DOHH2 (cell line): ENCODE measurements around the gene NFKBIL1.

Experiments
- H3F3A ChIP-seq: fragments of 200-600 bp; sonication (generic), shearing (Covaris generic); 2 replicates; pipeline ENCODE4 v1.6.0; 2016; ENCODE audit warnings: antibody characterized with exemption, mild to moderate bottlenecking; ENCODE audit not compliant: control insufficient read depth, insufficient read depth
- H3K27ac ChIP-seq: fragments of 200-600 bp; sonication (generic); 2 replicates; pipeline ENCODE4 v1.5.1; 2014; ENCODE audit warnings: low read depth, mild to moderate bottlenecking, low read length, moderate library complexity
- H3K27me3 ChIP-seq: fragments of 200-600 bp; sonication (generic); 2 replicates; pipeline ENCODE4 v1.6.1; 2014; ENCODE audit warnings: mild to moderate bottlenecking, low read length, mixed read lengths; ENCODE audit not compliant: control insufficient read depth
- H3K36me3 ChIP-seq: fragments of 200-600 bp; sonication (generic); 2 replicates; pipeline ENCODE4 v1.6.1; 2014; ENCODE audit warnings: mild to moderate bottlenecking, low read length, moderate library complexity, mixed read lengths; ENCODE audit not compliant: control insufficient read depth
- H3K4me1 ChIP-seq: fragments of 200-600 bp; sonication (generic); 2 replicates; pipeline ENCODE4 v1.6.1; 2014; ENCODE audit warnings: mild to moderate bottlenecking, low read length, mixed read lengths; ENCODE audit not compliant: control insufficient read depth
- H3K4me2 ChIP-seq: fragments of 200-600 bp; sonication (generic); 2 replicates; pipeline ENCODE4 v1.6.0; 2014; ENCODE audit warnings: mild to moderate bottlenecking, low read length, moderate library complexity
- H3K4me3 ChIP-seq: fragments of 200-600 bp; sonication (generic); 2 replicates; pipeline ENCODE4 v1.5.1; 2014; ENCODE audit warnings: mild to moderate bottlenecking, low read length, mixed read lengths
- H3K79me2 ChIP-seq: fragments of 200-600 bp; sonication (generic); 2 replicates; pipeline ENCODE4 v1.6.1; 2014; ENCODE audit warnings: mild to moderate bottlenecking, low read length, mixed read lengths; ENCODE audit not compliant: control insufficient read depth
- H3K9me2 ChIP-seq: fragments of 200-600 bp; sonication (generic); replicated peaks from 2 replicates; pipeline ENCODE4 v1.6.1; 2014; ENCODE audit warnings: mild to moderate bottlenecking, low read length, mixed read lengths; ENCODE audit not compliant: control insufficient read depth
- H3K9me3 ChIP-seq: fragments of 200-600 bp; sonication (generic); 2 replicates; pipeline ENCODE4 v1.6.1; 2014; ENCODE audit warnings: antibody characterized with exemption, low read length, mixed read lengths; ENCODE audit not compliant: control insufficient read depth, insufficient read depth
- H4K20me1 ChIP-seq: fragments of 200-600 bp; sonication (generic); 2 replicates; pipeline ENCODE4 v1.6.0; 2014; ENCODE audit warnings: low read depth, mild to moderate bottlenecking, antibody characterized with exemption, low read length, moderate library complexity; ENCODE audit not compliant: control insufficient read depth, insufficient read depth
- CTCF ChIP-seq: fragments of 200-600 bp; sonication (generic); IDR thresholded peaks from one replicate; pipeline ENCODE4 v1.5.1; 2014; ENCODE audit warnings: antibody characterized with exemption, mild to moderate bottlenecking, low read depth, low read length; ENCODE audit not compliant: poor library complexity, severe bottlenecking
- EZH2phosphoT487 ChIP-seq: fragments of 200-600 bp; sonication (generic); IDR thresholded peaks from 2 replicates; pipeline ENCODE4 v1.6.1; 2017; ENCODE audit warnings: borderline replicate concordance, mild to moderate bottlenecking, antibody characterized with exemption, low read length, moderate library complexity, mixed read lengths

The NFKBIL1 gene

GRCh38 chr6:31577579-31577966 lies 30.2 kb downstream of the NFKBIL1 start:
- H3F3A ChIP-seq = peaks cover 3% of the 10 kb centered on the region; the same call in 1 of the 2 replicates
- H3K4me2 ChIP-seq = no peak overlapping the region
- H3K4me3 ChIP-seq = no peak overlapping the region
- no peak overlapping the region for H3K27ac ChIP-seq
- no peaks in the 10 kb centered on the region for H3K9me2 ChIP-seq
- no peaks in the 10 kb centered on the region for H3K36me3 ChIP-seq
- H3K27me3 ChIP-seq = peaks cover 83% of the 10 kb centered on the region
- H3K4me1 ChIP-seq = peaks cover 61% of the 10 kb centered on the region
- H3K79me2 ChIP-seq = no peaks in the 10 kb centered on the region
- no peaks in the 10 kb centered on the region for H3K9me3 ChIP-seq
- H4K20me1 ChIP-seq = no peaks in the 10 kb centered on the region
- TF ChIP-seq CTCF (no peak), EZH2phosphoT487 (no peak)

- H3K9me3 ChIP-seq = no peaks in the 10 kb centered on the region
- peaks cover 60% of the 10 kb centered on the region for H3K4me1 ChIP-seq
Observed at GRCh38 chr6:31578184-31579118, 31.0 kb downstream of the NFKBIL1 start.

DNA sequence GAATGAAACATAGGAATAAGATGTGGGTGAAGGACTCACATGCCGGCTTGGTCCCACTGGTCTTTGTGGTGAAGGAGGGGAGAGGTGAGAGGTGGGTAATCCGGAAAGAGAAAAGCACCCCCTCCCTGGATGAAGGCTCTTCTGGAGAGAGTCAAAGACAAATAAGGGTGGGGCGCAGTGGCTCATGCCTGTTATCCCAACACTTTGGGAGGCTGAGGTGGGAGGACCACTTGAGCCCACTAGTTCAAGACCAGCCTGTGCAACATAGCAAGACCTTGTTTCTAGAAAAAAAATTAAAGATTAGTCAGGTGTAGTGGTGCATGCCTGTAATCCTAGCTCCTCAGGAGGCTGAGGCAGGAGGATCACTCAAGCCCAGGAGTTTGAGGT lies 31.7 kb downstream of the NFKBIL1 start:
- no peaks in the 10 kb centered on the region for H3K9me3 ChIP-seq
- H3F3A ChIP-seq = peaks cover 3% of the 10 kb centered on the region; the same call in 1 of the 2 replicates
- no peak overlapping the region for H3K4me3 ChIP-seq
- H3K9me2 ChIP-seq = no peaks in the 10 kb centered on the region
- no peaks in the 10 kb centered on the region for H3K36me3 ChIP-seq
- H4K20me1 ChIP-seq = no peaks in the 10 kb centered on the region
- H3K4me2 ChIP-seq = no peak overlapping the region
- H3K27ac ChIP-seq = no peak overlapping the region
- TF ChIP-seq EZH2phosphoT487 (no peak), CTCF (no peak)
- H3K27me3 ChIP-seq = peaks cover 74% of the 10 kb centered on the region
- no peaks in the 10 kb centered on the region for H3K79me2 ChIP-seq
- H3K4me1 ChIP-seq = peaks cover 60% of the 10 kb centered on the region

More at GRCh38 chr6:31578184-31579118, 31.0 kb downstream of the NFKBIL1 start:
- H3K27ac ChIP-seq = no peak overlapping the region
- H3K27me3 ChIP-seq = peaks cover 78% of the 10 kb centered on the region
- H3K4me3 ChIP-seq = no peak overlapping the region
- TF ChIP-seq EZH2phosphoT487 = no peak
- TF ChIP-seq CTCF = no peak
- H3K36me3 ChIP-seq = no peaks in the 10 kb centered on the region
- H3K9me2 ChIP-seq = no peaks in the 10 kb centered on the region
- no peak overlapping the region for H3K4me2 ChIP-seq
- peaks cover 3% of the 10 kb centered on the region; the same call in 1 of the 2 replicates for H3F3A ChIP-seq
- H3K79me2 ChIP-seq = no peaks in the 10 kb centered on the region
- no peaks in the 10 kb centered on the region for H4K20me1 ChIP-seq
